ENCODE measurements around the gene HEY2.

HEY2 gene

GRCh38 chr6:125722886-125723285 lies 26.5 kb upstream of the HEY2 start:
- Histone ChIP-seq H3K27ac (ENCODE audit: low read depth, low read length) (no peak overlapping the region), H3K9ac (ENCODE audit: low read depth in 1 of 2, low read length in 2 of 2) (no peak overlapping the region), H3K4me3 (ENCODE audit: low read depth in 1 of 2, low read length in 2 of 2) (no peak overlapping the region), H3K27me3 (ENCODE audit: control insufficient read depth in 1 of 2, insufficient read depth in 2 of 2, low read length in 2 of 2) (no peaks in the 10 kb centered on the region), H3K4me1 (ENCODE audit: control insufficient read depth in 1 of 2, insufficient read depth in 2 of 2, low read length in 2 of 2) (no peaks in the 10 kb centered on the region), H3K9me3 (ENCODE audit: control insufficient read depth in 1 of 2, low read length in 2 of 2) (no peaks in the 10 kb centered on the region), H3K36me3 (ENCODE audit: control insufficient read depth in 1 of 2, insufficient read depth in 2 of 2, low read length in 2 of 2) (no peaks in the 10 kb centered on the region)

GRCh38 chr6:125727216-125727615 lies 22.2 kb upstream of the HEY2 start:
- peaks cover 0 to 3% of the 10 kb centered on the region in 2 donors for H3K27me3 ChIP-seq (ENCODE audit: control insufficient read depth in 1 of 2, insufficient read depth in 2 of 2, low read length in 2 of 2)
- no peak overlapping the region for H3K4me3 ChIP-seq (ENCODE audit: low read depth in 1 of 2, low read length in 2 of 2)
- no peak overlapping the region for H3K27ac ChIP-seq (ENCODE audit: low read depth, low read length)
- no peaks in the 10 kb centered on the region for H3K4me1 ChIP-seq (ENCODE audit: control insufficient read depth in 1 of 2, insufficient read depth in 2 of 2, low read length in 2 of 2)
- H3K9ac ChIP-seq (ENCODE audit: low read depth in 1 of 2, low read length in 2 of 2): no peak overlapping the region
- H3K9me3 ChIP-seq (ENCODE audit: control insufficient read depth in 1 of 2, low read length in 2 of 2): no peaks in the 10 kb centered on the region
- H3K36me3 ChIP-seq (ENCODE audit: control insufficient read depth in 1 of 2, insufficient read depth in 2 of 2, low read length in 2 of 2): no peaks in the 10 kb centered on the region

GRCh38 chr6:125728739-125729138 lies 20.7 kb upstream of the HEY2 start:
- H3K9ac ChIP-seq (ENCODE audit: low read depth in 1 of 2, low read length in 2 of 2): no peak overlapping the region
- no peak overlapping the region for H3K4me3 ChIP-seq (ENCODE audit: low read depth in 1 of 2, low read length in 2 of 2)
- H3K27me3 ChIP-seq (ENCODE audit: control insufficient read depth in 1 of 2, insufficient read depth in 2 of 2, low read length in 2 of 2): peaks cover 0 to 3% of the 10 kb centered on the region in 2 donors
- no peaks in the 10 kb centered on the region for H3K9me3 ChIP-seq (ENCODE audit: control insufficient read depth in 1 of 2, low read length in 2 of 2)
- H3K4me1 ChIP-seq (ENCODE audit: control insufficient read depth in 1 of 2, insufficient read depth in 2 of 2, low read length in 2 of 2): no peaks in the 10 kb centered on the region
- H3K36me3 ChIP-seq (ENCODE audit: control insufficient read depth in 1 of 2, insufficient read depth in 2 of 2, low read length in 2 of 2): no peaks in the 10 kb centered on the region
- H3K27ac ChIP-seq (ENCODE audit: low read depth, low read length): no peak overlapping the region

GRCh38 chr6:125729983-125730382 lies 19.4 kb upstream of the HEY2 start:
- Histone ChIP-seq H3K27ac (ENCODE audit: low read depth, low read length) (no peak overlapping the region), H3K9me3 (ENCODE audit: control insufficient read depth in 1 of 2, low read length in 2 of 2) (no peaks in the 10 kb centered on the region)

GRCh38 chr6:125732398-125732797 lies 17.0 kb upstream of the HEY2 start:
- H3K9me3 ChIP-seq (ENCODE audit: control insufficient read depth in 1 of 2, low read length in 2 of 2): no peaks in the 10 kb centered on the region
- H3K36me3 ChIP-seq (ENCODE audit: control insufficient read depth in 1 of 2, insufficient read depth in 2 of 2, low read length in 2 of 2): no peaks in the 10 kb centered on the region
- no peak overlapping the region for H3K27ac ChIP-seq (ENCODE audit: low read depth, low read length)
- H3K4me3 ChIP-seq (ENCODE audit: low read depth in 1 of 2, low read length in 2 of 2): no peak overlapping the region
- H3K27me3 ChIP-seq (ENCODE audit: control insufficient read depth in 1 of 2, insufficient read depth in 2 of 2, low read length in 2 of 2): peaks cover 0 to 3% of the 10 kb centered on the region in 2 donors
- H3K9ac ChIP-seq (ENCODE audit: low read depth in 1 of 2, low read length in 2 of 2): no peak overlapping the region
- H3K4me1 ChIP-seq (ENCODE audit: control insufficient read depth in 1 of 2, insufficient read depth in 2 of 2, low read length in 2 of 2): no peaks in the 10 kb centered on the region

More at GRCh38 chr6:125729983-125730382, 19.4 kb upstream of the HEY2 start:
- Histone ChIP-seq H3K4me1 (ENCODE audit: control insufficient read depth in 1 of 2, insufficient read depth in 2 of 2, low read length in 2 of 2) (no peaks in the 10 kb centered on the region), H3K4me3 (ENCODE audit: low read depth in 1 of 2, low read length in 2 of 2) (no peak overlapping the region), H3K27me3 (ENCODE audit: control insufficient read depth in 1 of 2, insufficient read depth in 2 of 2, low read length in 2 of 2) (peaks cover 0 to 3% of the 10 kb centered on the region in 2 donors), H3K36me3 (ENCODE audit: control insufficient read depth in 1 of 2, insufficient read depth in 2 of 2, low read length in 2 of 2) (no peaks in the 10 kb centered on the region), H3K9ac (ENCODE audit: low read depth in 1 of 2, low read length in 2 of 2) (no peak overlapping the region)

- H3K27ac ChIP-seq (ENCODE audit: low read depth, low read length): no peak overlapping the region
- peaks cover 0 to 3% of the 10 kb centered on the region in 2 donors for H3K27me3 ChIP-seq (ENCODE audit: control insufficient read depth in 1 of 2, insufficient read depth in 2 of 2, low read length in 2 of 2)
- H3K9ac ChIP-seq (ENCODE audit: low read depth in 1 of 2, low read length in 2 of 2): no peak overlapping the region
- H3K4me1 ChIP-seq (ENCODE audit: control insufficient read depth in 1 of 2, insufficient read depth in 2 of 2, low read length in 2 of 2): no peaks in the 10 kb centered on the region
- H3K4me3 ChIP-seq (ENCODE audit: low read depth in 1 of 2, low read length in 2 of 2): no peak overlapping the region
- no peaks in the 10 kb centered on the region for H3K36me3 ChIP-seq (ENCODE audit: control insufficient read depth in 1 of 2, insufficient read depth in 2 of 2, low read length in 2 of 2)
- no peaks in the 10 kb centered on the region for H3K9me3 ChIP-seq (ENCODE audit: control insufficient read depth in 1 of 2, low read length in 2 of 2)
Observed at GRCh38 chr6:125733516-125734300, 15.7 kb upstream of the HEY2 start.

- Histone ChIP-seq H3K9ac (ENCODE audit: low read depth in 1 of 2, low read length in 2 of 2) (no peak overlapping the region), H3K27ac (ENCODE audit: low read depth, low read length) (no peak overlapping the region), H3K27me3 (ENCODE audit: control insufficient read depth in 1 of 2, insufficient read depth in 2 of 2, low read length in 2 of 2) (peaks cover 0 to under 1% of the 10 kb centered on the region in 2 donors), H3K9me3 (ENCODE audit: control insufficient read depth in 1 of 2, low read length in 2 of 2) (no peaks in the 10 kb centered on the region), H3K4me1 (ENCODE audit: control insufficient read depth in 1 of 2, insufficient read depth in 2 of 2, low read length in 2 of 2) (no peaks in the 10 kb centered on the region), H3K36me3 (ENCODE audit: control insufficient read depth in 1 of 2, insufficient read depth in 2 of 2, low read length in 2 of 2) (no peaks in the 10 kb centered on the region), H3K4me3 (ENCODE audit: low read depth in 1 of 2, low read length in 2 of 2) (no peak overlapping the region)
Observed at GRCh38 chr6:125738276-125738675, 11.2 kb upstream of the HEY2 start.

GRCh38 chr6:125739364-125739763 lies 10.1 kb upstream of the HEY2 start:
- Histone ChIP-seq H3K4me3 (ENCODE audit: low read depth in 1 of 2, low read length in 2 of 2) (no peak overlapping the region), H3K27me3 (ENCODE audit: control insufficient read depth in 1 of 2, insufficient read depth in 2 of 2, low read length in 2 of 2) (peaks cover 0 to 10% of the 10 kb centered on the region in 2 donors), H3K27ac (ENCODE audit: low read depth, low read length) (no peak overlapping the region), H3K4me1 (ENCODE audit: control insufficient read depth in 1 of 2, insufficient read depth in 2 of 2, low read length in 2 of 2) (no peaks in the 10 kb centered on the region), H3K9ac (ENCODE audit: low read depth in 1 of 2, low read length in 2 of 2) (no peak overlapping the region), H3K36me3 (ENCODE audit: control insufficient read depth in 1 of 2, insufficient read depth in 2 of 2, low read length in 2 of 2) (no peaks in the 10 kb centered on the region), H3K9me3 (ENCODE audit: control insufficient read depth in 1 of 2, low read length in 2 of 2) (no peaks in the 10 kb centered on the region)

GRCh38 chr6:125741336-125741735 lies 8.1 kb upstream of the HEY2 start:
- no peak overlapping the region for H3K4me3 ChIP-seq (ENCODE audit: low read depth in 1 of 2, low read length in 2 of 2)
- H3K9ac ChIP-seq (ENCODE audit: low read depth in 1 of 2, low read length in 2 of 2): no peak overlapping the region
- H3K27me3 ChIP-seq (ENCODE audit: control insufficient read depth in 1 of 2, insufficient read depth in 2 of 2, low read length in 2 of 2): peaks cover 12 to 28% of the 10 kb centered on the region in 2 donors
- H3K27ac ChIP-seq (ENCODE audit: low read depth, low read length): no peak overlapping the region
- H3K9me3 ChIP-seq (ENCODE audit: control insufficient read depth in 1 of 2, low read length in 2 of 2): no peaks in the 10 kb centered on the region
- no peaks in the 10 kb centered on the region for H3K36me3 ChIP-seq (ENCODE audit: control insufficient read depth in 1 of 2, insufficient read depth in 2 of 2, low read length in 2 of 2)
- H3K4me1 ChIP-seq (ENCODE audit: control insufficient read depth in 1 of 2, insufficient read depth in 2 of 2, low read length in 2 of 2): no peaks in the 10 kb centered on the region

GRCh38 chr6:125742024-125742423 lies 7.4 kb upstream of the HEY2 start:
- peaks cover 0 to 2% of the 10 kb centered on the region in 2 donors for H3K4me1 ChIP-seq (ENCODE audit: control insufficient read depth in 1 of 2, insufficient read depth in 2 of 2, low read length in 2 of 2)
- no peak overlapping the region for H3K4me3 ChIP-seq (ENCODE audit: low read depth in 1 of 2, low read length in 2 of 2)
- H3K36me3 ChIP-seq (ENCODE audit: control insufficient read depth in 1 of 2, insufficient read depth in 2 of 2, low read length in 2 of 2): no peaks in the 10 kb centered on the region
- no peak overlapping the region for H3K9ac ChIP-seq (ENCODE audit: low read depth in 1 of 2, low read length in 2 of 2)
- H3K27me3 ChIP-seq (ENCODE audit: control insufficient read depth in 1 of 2, insufficient read depth in 2 of 2, low read length in 2 of 2): peaks cover 16 to 35% of the 10 kb centered on the region in 2 donors
- H3K27ac ChIP-seq (ENCODE audit: low read depth, low read length): no peak overlapping the region
- H3K9me3 ChIP-seq (ENCODE audit: control insufficient read depth in 1 of 2, low read length in 2 of 2): no peaks in the 10 kb centered on the region

Data from duodenal mucosa (tissue), 2 donors.